HG02798 (cell line): ENCODE data around the gene MUSTN1.

Experiments used
- ATAC-seq: cut with Tn5 transposase; IDR thresholded peaks from one replicate; pipeline ENCODE4 v1.9.1; 2021; ENCODE audit warnings: mild to moderate bottlenecking; ENCODE audit not compliant: unreplicated experiment, poor library complexity

MUSTN1 gene

DNA sequence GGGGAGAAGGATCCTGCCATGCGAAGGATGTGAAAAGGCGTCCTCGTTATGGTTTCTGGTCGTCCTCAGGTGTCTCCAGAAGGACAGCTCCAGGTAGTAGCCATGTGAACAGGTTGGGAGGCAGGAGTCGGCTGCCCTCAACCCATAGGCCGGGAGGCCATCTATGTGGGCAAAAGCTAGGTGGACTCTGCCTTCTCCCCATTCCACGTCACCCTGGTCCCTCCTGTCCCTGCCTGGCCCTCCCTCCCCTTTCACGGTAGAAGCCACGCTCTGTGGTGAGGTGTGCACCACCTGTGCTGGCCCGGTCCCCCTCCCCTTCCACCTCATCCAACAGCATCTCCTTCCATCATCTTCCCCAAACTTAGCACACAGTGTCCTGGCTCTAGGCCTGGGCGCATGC lies 23.9 kb downstream of the MUSTN1 start:
- ATAC-seq: no peak

DNA sequence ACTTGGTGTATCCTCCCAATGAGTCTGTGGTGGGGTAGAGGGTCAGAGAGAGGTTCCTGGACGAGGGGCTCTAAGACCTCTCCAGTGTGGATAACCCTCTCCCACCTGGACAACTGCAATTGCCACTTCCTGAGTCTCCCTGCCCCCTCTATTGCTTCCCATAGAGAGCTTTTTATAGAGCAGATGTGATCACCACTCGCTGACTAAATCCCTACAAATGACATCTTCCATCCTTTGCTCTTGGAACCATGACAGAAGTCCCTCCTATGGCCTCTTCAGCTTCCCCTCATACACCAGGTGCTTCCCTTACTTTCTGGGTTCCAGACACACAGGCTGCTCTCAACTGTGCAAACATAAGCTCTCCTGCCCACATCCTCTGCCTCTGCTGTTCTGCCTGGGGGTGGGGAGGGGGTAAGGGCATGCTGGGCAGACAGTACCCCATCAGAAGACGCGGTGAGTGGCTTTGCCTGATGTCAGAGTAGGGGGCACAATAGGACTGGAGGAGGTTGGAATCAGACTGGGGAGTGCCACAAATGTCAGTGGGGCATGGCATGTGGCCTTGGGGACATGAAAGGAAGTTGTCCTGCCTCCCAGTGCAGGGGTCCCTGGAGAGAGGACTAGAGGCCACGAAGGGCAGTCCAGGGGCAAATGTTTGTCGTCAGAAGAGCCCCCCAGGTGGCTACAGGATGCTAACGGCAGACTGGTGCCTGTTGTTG lies 25.0 kb downstream of the MUSTN1 start:
- ATAC-seq: no peak

DNA sequence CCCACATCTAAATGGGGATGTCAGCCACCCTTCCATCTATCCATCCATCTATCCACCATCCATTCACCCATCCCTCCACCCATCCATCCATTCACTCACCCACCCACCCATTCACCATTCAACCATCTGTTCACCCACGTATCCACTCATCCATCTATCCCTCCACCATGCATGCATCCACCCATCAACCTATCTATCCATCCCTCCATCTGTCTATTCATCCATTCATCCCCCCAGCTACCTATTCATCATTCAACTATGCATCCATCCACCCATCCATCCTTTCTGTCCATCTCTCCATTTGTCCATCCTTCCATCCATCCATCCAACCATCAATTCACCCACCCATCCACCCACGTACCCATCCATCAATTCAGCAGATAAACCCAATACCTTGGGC lies 25.7 kb downstream of the MUSTN1 start:
- no peak for ATAC-seq

DNA sequence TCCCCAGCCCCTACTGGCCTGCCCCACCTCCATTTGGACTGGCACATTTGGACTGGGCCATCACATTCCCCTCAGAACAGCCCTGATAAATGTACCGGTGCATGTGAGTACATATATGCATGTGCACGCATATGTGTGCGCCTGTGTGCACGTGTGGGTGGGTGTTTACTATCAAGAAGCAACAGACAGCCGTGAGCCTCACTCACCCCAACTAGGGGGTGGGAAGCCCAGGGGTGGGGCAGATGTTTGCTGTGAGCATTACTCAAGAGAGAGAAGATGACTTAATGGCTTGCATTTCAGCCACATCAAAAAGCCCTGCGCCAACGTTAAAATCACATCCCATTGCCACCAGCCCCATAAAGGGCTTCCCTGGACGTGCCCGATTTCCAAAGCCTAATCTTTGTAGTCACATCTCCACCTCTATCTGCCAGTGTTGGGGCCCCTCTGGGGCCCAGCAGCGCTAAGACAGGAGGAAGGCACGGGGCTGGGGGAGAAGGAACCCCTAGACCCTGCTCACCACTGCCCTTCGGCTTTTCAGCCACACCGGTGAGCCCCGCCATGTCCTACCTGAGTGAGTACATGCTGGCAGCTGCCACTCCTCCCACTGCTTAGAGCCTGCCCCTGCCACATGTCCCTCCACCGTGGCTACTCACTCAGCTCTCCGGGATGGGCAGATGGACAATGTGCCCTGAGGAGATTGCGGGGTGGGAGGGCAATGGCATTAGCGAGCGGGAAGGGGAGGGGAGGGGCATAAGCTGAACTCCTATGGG lies 29.4 kb downstream of the MUSTN1 start:
- ATAC-seq: no peak

DNA sequence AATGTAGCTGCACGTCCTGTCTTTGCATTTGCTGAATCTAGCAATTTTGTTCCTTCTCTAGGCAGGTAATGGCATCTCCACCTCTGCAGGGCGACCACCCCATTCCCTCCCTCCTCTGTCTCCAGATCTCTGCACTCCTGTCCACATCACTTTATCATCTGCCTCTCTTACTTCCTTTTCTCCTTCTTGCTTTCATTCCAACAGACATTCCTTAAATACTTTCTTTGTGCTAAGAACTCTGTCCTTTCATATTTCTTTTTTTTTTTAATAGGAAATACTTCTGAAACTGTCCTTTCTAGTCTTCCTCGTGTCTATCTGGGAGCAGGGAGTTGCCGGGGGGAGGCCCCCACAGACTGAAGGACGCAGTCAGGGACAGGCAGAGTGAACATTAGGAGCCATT lies 33.0 kb downstream of the MUSTN1 start:
- no peak for ATAC-seq

DNA sequence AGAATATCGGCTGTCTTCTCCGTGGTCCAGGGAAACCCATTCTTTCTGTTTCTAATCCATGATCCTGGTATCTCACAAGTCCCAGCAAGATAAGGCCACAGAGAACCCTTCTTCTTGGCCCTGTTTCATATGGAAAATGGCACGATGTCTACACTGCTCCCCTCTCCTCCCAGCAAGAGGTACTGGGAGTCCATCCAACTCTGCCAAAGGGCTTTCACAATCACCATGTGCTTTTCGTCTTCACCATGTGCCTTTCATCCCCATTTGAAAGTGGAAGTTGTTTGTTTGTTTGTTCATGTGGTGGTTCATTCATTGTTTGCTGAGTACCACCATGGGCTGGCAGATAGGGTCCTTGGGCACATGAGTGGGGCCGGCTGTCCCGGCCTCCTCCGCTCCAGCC lies 34.7 kb downstream of the MUSTN1 start:
- no peak for ATAC-seq

DNA sequence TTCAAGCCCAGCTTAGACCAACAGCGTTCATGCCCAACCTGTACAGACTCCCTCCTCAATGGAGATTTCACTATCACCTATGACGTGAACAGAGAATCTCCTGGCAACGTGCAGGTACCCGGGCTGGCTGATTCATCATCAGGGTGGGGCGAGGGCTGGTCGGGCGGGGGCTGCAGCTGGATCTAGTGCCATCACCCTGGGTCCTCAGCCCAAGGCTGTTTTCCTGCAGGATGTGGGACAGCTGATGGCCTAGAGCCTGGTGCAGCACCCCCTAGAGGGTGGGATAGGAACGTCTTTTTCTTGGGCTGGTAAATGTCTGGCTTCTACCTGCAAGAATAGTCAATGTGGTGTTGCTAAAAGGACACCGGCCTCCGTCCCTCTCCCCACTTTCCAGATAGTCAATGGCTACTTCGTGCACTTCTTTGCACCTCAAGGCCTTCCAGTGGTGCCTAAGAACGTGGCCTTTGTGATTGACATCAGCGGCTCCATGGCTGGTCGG lies 35.8 kb downstream of the MUSTN1 start:
- no peak for ATAC-seq

DNA sequence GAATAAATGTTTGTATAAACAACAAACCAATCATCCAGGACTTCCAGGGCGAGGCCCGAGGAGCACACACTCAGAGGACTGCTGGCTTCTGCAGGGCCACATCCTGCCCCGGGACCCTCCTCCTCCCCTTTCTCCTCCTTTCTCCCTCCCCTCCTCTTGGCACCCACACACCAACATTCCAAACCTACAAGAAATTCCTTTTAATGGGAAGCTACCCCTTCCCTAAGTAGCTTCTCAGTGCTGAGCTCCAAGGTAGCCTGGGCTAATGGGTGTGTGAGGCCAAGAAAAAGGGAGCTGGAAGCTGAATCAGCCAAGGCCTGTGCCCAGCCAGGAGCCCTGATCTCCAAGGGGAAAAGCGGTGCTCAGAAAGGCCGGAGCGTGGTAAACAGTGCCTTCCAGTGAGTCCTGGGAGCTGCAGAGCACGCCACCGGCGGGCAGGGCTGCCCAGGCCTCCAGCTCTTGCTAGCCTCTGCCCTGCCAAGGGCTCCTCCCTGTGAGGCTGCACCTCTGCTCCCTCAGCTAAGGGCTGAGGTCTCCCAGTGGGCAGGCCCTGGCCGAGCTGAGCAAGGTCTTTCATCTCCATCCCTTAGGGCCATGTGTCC lies 36.3 kb downstream of the MUSTN1 start:
- no peak for ATAC-seq

DNA sequence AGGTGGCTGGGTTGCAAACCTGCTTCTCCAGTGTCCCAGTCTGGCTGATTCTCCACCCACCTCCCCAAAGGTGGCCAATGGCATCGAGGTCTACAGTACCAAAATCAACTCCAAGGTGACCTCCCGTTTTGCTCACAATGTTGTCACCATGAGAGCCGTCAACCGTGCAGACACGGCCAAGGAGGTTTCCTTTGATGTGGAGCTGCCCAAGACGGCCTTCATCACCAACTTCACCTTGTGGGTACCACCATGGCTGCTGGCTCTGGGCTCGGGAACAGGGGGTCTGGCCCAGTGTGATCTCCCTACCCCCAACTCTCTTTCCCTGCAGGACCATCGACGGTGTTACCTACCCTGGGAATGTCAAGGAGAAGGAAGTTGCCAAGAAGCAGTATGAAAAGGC lies 38.4 kb downstream of the MUSTN1 start:
- no peak for ATAC-seq

DNA sequence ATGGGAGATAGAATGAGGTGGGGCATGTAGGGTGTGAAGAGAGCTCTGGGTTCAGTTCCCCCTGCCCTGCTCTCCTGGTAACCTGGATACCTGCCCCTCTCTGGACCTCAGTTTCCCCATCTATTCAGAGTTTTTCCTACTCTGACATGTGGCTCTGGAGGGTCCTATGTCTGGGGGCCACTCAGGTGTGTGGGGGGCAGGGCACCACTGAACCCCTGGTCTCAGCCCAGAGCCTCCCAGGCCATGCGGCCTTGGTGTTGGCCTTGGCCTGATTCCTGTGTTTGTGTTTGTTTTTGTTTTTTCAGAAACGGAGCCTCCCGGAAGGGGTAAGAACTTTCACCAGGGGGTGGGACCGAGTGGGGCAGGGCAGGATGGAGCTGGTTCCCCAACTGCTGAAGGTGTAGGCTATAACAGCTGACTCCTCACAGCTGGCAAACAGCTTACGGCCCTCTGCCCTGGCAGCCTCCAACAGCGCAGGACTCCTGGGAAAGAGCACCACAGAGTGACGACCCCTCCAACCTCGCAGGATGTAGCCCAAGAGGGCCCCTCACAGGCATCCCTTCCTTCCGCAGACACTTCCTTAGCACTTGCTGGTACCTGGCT lies 39.4 kb downstream of the MUSTN1 start:
- no peak for ATAC-seq

DNA sequence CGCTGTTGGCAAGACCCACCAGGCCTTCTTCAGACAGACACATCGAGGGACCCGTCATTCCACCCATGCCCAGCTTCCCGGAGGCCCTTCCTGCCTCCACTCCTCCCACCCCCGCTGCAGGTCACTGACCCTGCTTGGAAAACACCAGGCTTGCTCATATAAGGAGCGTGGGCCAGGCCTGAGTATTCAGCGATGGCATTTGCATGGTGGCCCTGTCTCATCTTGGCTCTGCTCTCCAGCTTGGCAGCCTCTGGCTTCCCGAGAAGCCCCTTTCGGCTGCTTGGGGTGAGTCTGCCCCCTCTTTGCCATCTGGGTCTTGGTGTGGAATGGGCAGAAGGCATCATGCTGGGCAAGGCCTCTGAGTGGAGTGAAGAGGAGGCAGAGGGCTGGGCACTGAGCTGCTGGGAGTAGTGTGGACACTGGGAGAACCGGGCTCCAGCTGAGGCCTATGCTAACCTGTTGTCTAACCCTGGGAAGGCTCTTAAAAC lies 40.2 kb downstream of the MUSTN1 start, which contains the start of gene ITIH3:
TSS of gene ITIH3 (plus strand) at position 185 of the 488 bp plus-strand sequence. CDS start at position 193, 8 bp downstream.
- no peak for ATAC-seq

DNA sequence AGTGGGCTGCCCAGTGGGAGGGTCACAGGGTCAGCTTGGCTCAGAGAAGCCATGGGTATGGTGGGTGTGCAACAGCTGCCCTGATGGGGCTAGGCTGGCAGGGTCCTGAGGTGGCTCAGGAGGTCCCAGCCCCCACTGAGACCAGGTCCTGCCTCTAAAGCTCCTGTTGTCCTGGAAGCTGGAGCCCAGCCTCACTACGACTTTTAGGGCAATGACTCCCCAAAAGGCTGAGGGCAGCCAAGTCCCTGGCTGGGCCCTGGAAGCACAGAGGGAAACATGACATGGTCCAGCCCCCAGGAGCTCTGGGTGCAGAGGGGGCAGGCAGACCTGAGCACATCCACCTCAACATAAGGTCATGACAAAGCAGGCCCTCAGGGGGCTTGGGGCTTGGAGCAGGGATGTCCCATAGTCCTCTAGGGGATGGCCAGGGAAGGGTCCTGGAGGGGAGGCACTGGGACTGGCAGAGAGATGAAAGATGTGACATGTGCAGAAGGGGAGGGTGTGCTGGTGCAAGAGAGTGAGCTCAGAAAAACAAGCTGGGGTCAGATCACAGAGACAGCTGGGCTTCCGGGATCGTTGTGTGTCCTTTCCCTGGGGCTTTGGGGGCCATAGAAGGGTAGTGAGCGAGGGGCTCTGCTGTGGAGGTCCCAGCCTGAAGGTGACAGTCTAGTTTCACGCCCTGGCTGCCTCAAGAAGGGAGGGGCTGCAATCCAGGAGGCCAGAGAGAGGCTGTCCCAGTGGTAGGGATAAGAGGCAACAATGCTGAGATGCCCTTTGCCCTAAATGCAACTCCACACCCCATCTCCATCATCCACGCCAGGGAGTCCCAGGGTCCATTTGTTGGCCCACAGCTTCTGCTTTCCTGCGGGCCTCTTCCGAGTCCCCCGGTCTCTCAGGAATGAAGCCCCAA lies 40.9 kb downstream of the MUSTN1 start:
- ATAC-seq: no peak

DNA sequence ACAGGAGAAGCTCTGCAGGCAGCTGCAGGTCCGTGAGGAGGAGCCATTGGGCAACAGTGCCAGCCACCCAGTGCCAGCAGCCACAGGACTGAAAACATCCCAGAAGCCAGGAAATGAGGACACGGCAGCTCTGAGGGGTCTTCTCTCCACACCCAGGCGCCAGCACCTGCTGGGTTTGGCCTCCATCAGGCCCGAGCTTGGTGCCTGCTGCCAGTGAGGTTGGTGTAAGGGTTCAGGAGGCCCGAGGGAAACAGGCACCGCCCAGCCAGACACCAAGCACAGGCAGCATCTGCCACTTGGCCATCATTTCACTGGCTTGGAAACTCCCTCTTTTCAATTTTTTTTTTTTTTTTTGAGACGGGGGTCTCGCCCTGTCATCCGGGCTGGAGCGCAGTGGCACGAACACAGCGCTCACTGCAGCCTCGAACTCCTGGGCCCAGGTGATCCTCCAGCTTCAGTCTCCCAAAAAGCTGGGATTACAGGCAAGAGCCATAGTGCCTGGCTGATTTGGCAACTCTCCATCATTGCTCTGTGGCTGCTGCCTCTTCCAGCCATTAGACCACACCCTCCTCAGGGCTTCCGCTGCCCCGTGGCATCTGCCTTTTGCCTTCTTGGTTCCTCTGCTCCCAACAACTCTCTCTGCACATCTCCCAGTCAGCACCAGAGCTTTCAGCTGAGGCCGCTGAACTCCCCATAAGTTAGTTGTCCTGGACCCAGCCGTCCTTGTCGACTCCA lies 41.7 kb downstream of the MUSTN1 start:
- no peak for ATAC-seq

DNA sequence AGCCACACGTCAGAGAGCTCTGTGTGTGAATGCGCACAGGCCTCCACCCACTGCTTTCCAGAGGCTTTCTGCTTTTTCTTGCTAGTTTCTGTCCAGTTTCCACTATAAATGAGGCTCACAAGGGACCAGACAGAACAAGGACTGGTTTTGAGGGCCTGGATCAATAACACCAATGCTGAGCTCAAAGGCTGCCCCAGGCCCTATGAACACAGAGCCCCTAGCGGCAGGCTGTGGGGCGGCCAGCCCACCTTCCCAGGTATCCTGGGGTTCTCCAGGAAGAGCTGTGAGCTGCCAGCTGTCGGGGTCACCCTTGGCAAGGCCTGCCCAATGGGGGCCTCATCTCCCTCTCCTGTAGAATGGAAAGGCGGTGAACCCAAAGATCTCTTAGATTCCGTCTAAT lies 42.4 kb downstream of the MUSTN1 start:
- ATAC-seq: no peak

DNA sequence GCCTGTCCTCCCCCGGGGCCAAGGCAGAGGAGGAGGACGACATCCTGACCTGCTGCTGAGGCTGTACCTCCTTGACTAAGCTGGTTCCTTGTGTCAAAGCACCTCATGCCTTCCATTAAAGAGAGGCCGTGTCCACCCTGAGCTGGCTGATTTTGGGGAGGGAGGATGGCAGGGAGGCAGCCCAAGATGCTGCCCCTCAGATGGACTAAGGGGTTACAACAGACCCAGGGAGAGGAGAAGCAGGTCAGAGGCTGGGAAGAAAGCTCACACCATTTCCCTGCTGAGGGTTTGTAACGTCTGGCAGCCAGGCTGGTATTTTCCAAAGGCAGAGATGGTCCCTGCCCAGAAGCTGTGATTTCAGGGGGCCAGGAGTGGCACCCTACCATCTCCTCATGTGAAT lies 42.9 kb downstream of the MUSTN1 start:
- no peak for ATAC-seq

DNA sequence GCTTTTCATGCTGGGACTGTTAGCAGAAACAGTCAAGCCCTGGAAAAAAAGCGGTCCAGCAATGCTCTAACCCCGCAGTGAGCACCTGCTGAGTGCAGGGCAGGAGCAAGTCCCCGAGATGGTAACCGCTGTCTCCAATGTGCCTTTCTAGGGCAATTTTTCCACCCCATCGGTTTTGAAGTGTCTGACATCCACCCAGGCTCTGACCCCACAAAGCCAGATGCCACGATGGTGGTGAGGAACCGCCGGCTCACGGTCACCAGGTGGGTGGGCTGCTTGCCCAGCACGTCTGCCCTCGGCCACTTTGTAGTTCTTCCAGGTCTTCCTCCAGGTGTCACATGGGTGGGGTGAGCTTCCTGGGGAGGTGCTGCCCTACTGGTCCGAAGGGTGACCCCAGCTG lies 43.5 kb downstream of the MUSTN1 start:
- no peak for ATAC-seq

DNA sequence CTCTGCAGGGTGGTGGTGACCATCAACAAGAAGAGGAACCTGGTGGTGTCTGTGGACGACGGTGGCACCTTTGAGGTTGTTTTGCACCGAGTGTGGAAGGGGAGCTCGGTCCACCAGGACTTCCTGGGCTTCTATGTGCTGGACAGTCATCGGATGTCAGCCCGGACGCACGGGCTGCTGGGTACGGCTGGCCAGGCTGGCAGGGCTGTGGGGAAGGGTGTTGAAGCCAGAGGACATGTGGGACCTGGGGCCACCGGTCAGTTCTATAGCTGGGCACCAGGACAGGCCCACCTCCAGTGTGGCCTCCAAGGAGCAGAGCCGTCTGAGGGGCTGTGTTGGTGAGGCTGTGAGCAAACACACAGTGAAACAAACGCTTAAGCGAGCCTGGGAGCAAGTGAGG lies 44.1 kb downstream of the MUSTN1 start:
- ATAC-seq: no peak

DNA sequence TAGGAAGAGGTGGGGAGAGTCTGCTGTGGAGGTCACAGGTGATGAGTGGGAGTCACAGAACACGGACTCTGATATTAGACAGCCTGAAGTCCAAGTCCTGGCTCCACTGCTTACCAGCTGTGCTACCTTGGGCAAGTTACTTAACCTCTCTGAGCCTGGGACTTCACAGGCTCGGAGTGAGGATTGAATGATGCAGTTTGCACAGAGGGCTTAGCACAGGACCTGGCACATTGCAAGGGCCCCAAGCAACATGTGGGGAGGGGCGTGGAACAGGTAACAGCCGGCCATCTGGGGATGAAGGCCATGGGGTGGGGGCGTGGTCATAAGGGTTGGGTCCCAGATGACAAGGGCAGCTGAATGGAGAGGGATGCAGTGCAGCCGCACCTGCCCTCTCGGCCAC lies 44.5 kb downstream of the MUSTN1 start:
- ATAC-seq: no peak

DNA sequence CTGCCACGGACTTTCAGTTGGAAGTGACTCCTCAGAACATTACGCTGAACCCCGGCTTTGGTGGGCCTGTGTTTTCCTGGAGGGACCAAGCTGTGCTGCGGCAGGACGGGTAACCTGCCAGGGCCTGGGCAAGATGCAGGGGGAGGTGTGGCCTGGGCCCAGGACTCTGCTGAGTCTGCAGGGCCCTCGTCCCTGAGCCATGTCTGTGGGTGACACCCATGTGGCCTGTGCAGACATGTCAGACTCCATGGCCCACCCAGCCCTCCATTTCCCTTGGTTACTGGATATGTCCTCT lies 45.1 kb downstream of the MUSTN1 start:
- no peak for ATAC-seq
